Activated CD8-positive, alpha-beta memory T cell treated with anti-CD3 and anti-CD28 coated beads, Interleukin-2, amount 50 U/mL, for 4 hours (primary cell): ENCODE data around the gene PLXNA2.

Experiments
- DNase-seq: peaks from one replicate; pipeline ENCODE4 v3.0.0-alpha.2; 2020

PLXNA2 gene

DNA sequence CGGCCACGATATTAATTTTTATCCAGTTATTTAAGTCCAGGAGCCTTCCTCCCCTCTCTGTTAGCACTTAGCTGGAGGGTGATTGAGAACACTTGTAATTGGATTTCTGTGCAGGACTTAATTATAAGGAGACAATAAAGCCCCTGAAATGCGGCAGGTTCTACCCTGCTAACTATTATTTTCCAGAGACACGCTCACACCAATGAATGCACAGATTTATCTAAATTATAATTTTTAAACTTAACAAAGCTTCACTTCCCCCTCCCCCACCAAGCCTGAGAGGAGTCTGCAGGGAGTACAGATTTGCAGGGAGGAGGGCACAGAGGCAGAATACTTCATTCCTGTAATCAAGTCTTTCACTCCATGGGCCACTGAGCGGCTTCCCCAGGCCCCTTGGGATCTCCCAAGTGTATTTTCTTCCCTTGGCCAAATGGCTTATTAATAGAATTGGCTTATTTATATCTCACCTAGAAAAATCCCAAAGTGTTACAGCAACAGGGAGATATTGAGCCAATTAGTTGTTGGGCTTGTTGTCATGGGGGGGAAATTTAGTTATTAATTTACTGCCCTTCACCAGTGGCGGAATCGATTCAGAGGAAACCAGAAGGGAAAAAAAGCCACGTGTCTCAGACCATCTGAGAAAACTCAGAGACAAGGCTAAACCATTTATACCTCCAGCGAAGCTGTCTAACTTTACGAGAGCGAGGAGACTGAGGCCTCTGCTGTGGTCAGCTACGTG is 234.3 kb downstream of the PLXNA2 start:
- DNase-seq = no peak

- DNase-seq = no peak
Observed at GRCh38 chr1:208009303-208009702, 234.9 kb downstream of the PLXNA2 start.

GRCh38 chr1:208008534-208008933 is 235.7 kb downstream of the PLXNA2 start:
- DNase-seq = no peak

- no peak for DNase-seq
Observed at GRCh38 chr1:208007938-208008342, 236.2 kb downstream of the PLXNA2 start.

DNA sequence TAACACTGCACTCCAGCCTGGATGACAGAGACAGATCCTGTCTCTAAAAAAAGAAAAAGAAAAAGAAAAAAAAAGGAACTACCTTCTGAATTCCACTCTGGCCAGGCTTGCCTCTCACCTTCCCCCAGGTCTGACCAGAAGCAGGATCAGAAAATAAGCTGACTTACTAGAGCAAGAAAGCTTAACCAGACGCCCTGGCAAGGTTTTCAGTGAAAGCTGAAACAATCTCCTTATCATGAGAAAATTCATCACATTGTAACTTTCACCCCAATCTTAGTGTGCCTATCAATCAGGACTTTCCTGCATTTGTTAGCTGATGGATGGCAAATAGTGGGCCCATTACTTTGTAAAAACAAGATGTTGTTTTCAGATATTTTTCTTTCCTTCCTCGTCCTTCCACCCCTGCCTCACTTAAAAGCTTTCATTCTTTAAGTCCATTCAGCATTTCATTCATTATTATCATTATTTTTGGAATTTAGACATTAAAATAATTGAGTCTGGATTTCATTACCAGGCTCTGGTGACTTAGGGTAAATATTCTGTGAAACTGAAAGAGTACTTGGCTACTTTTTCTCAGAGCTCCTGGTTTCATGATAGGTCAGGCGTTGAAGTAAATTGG is 236.8 kb downstream of the PLXNA2 start:
- no peak for DNase-seq

DNA sequence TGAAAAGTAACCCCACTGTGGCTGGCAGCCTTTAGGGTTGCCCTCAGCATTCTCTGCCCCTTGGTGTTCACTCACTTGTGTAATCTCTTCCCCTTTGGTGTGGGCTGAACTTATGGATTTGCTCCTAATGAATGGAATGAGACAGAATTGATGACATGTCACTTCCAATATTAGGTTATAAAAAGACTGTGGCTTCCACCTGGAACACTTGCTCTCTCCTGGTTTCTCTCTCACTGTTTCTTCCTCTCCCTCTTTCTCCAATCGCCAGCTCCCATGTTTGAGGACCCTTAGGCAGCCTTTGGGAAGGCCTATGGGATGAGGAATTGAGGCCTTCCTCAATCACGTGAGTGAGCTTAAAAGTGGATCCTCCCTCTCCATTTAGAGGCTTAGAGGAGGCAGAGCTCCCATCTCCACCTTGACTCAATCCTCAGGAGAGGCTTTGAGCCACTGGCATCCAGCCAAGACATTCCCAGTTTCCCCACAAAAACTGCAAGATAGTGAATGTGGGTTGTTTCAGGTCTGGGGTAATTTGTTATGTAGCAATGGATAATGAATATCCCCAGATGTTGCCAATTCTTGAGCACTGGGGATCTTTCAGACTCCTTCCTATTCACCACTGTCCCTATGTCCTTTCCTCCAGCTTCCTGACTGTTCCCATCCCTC is 237.8 kb downstream of the PLXNA2 start:
- no peak for DNase-seq

DNA sequence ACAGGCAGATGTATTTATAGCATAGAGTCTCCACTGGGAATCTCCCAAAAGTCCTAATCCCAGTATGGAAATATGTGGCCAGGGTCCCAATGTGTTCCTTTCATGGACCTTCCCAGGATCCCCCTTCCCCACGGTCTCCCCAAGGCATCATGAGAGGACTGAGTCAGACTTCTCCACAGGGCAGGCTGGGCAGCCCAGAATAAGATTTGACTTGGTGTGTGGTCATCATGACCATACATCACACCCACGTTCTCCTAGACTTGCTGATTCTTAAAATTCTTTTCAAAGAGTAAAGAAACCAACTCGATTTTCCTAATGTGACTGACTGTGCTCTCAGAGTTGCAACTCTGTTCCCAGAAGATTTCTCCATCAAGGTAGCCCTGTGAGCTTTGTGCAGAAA is 239.3 kb downstream of the PLXNA2 start:
- no peak for DNase-seq

- DNase-seq = no peak
Observed at GRCh38 chr1:208003241-208003640, 240.9 kb downstream of the PLXNA2 start.

GRCh38 chr1:208002672-208003071 is 241.5 kb downstream of the PLXNA2 start:
- DNase-seq = no peak

GRCh38 chr1:208002078-208002477 is 242.1 kb downstream of the PLXNA2 start:
- no peak for DNase-seq

GRCh38 chr1:208000504-208000903 is 243.7 kb downstream of the PLXNA2 start:
- no peak for DNase-seq

DNA sequence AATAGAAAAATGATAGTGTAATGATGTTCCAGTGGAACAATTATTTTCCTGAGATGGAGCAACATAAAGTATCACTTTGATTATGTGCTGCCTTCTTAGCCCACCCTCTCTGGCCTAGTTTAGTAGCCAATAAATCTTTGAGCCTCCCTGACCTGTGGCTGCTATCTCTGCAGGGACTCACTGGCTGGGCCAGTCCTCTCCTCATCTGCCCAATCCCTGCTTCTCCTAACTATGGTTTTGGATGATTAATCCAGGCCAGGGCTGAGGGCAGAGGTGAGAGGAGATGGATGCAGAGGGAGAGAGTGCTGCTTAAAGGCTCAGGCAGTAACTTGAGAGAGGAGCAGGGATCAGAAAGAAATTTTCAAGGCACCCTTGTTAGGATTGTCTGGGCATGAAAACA is 244.2 kb downstream of the PLXNA2 start:
- no peak for DNase-seq

GRCh38 chr1:207999274-207999915 is 244.8 kb downstream of the PLXNA2 start:
- no peak for DNase-seq

DNA sequence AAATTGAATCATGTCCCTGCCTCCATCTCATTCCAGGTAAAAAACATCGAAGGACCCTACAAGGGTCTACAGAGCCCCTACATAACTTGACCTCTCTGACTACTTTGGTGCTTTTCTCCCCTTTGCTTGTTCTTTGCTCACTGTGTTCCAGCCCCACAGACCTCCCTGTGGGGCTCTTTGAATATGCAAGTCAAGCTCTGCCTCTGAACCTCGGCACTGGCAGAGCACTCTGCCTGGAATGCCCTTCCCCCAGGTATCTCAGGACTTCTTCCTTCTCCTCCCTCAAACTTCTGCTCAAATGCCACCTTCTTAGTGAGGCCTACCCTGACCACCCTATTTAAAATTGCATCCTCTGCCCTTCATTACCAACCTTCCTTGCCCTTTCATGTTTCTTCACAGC is 245.5 kb downstream of the PLXNA2 start:
- DNase-seq = no peak

DNA sequence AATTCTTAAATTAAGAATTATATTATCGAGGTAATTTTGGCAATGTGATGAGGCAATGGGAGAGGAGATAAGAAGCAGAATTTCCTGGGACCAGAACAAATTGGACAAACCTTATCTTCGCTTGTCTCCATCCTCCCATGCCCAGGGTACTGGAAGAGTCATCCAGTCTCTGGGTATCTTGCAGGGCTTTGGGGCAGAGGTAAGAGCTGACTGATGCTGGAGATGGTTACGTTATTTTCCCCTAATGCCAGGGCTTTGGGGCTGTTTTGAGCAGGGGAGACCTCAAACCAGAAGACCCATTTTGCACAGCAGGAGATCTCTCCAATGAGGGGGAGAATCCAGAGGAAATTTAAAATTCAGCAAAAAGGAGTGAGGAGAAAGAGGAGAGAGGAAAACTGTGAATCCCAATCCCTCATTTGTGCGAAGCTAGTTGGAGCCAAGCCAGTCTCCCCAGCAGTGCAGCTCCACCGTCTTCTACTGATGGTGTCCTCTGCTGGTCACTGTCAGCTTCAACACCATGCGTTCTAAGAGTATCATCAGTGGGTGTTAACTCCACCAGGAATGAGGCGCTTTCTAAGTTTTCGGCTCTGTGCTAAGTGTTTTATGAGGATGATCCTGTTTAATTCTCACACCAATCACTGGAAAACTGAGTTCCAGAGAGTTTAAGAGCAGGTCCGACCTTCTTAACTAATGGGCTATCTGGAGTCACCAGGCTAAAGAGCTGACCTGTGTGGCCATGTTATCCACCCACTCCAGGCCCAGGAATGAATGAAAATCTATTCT is 246.5 kb downstream of the PLXNA2 start:
- peak; percentile 43 for DNase-seq

- no peak for DNase-seq
Observed at GRCh38 chr1:207996636-207997035, 247.5 kb downstream of the PLXNA2 start.

GRCh38 chr1:207995576-207995975 is 248.6 kb downstream of the PLXNA2 start:
- no peak for DNase-seq

GRCh38 chr1:207993477-207994445 is 250.4 kb downstream of the PLXNA2 start:
- no peak for DNase-seq

GRCh38 chr1:207992677-207993236 is 251.4 kb downstream of the PLXNA2 start:
- no peak for DNase-seq

- no peak for DNase-seq
Observed at GRCh38 chr1:207991583-207992026, 252.6 kb downstream of the PLXNA2 start.
